Breast epithelium (tissue), 3 donors: ENCODE data around the gene THBD.

Experiments
- CTCF ChIP-seq, 3 donors: fragments of 450-650 bp; IDR thresholded peaks; one replicate each; pipeline ENCODE4 v1.5.1; 2016 to 2017; ENCODE audit warnings: antibody characterized with exemption in 3 of 3, mild to moderate bottlenecking in 3 of 3, moderate library complexity in 3 of 3
- POLR2AphosphoS5 ChIP-seq, 3 donors: sonication (generic); formaldehyde crosslinking; IDR thresholded peaks; one replicate each; pipeline ENCODE4 v1.6.1; 2017; ENCODE audit warnings: antibody characterized with exemption in 3 of 3

- no peak for TF ChIP-seq POLR2AphosphoS5 (IDR thresholded peaks at IDR 0.05)
- TF ChIP-seq CTCF (IDR thresholded peaks at IDR 0.05), result no peak
Measured at GRCh38 chr20:23017516-23017915, 32.0 kb downstream of the THBD start.
